ENCODE measurements around the gene GJA4. TPM values are rescaled to one million over a fixed set of nuclear protein-coding genes. Genes with fewer than 3 reads are reported as not detected.

Gene GJA4
- total and polyA plus RNA-seq, 2 of the 8 experiments (the other 6 are each of a cell fraction or from before 2014, with no cell fraction given), result 3.2 to 3.9 TPM

- TF ChIP-seq CHD7 (IDR thresholded peaks at IDR 0.05; ENCODE audit: insufficient replicate concordance, low read length) (no peak), KDM5A (IDR thresholded peaks at IDR 0.05; ENCODE audit: low read length) (no peak)
These were observed 45.2 kb upstream of the GJA4 start (continued) for GRCh38 chr1:34747638-34747941.
